ENCODE measurements around the gene CELSR1.
"Not testable (repeated sequence)": the region's sequence is repeated elsewhere in the genome, so short reads cannot be mapped to it uniquely, and the experiment has no call there.

CELSR1 gene

GRCh38 chr22:46338636-46339035 lies 198.8 kb downstream of the CELSR1 start:
- no peak for DNase-seq

- no peak for DNase-seq
Observed at GRCh38 chr22:46337870-46338269, 199.6 kb downstream of the CELSR1 start.

GRCh38 chr22:46336119-46337078 lies 201.0 kb downstream of the CELSR1 start:
- DNase-seq: peak; percentile 11

GRCh38 chr22:46335201-46336118 lies 202.0 kb downstream of the CELSR1 start, which contains the start of gene TRMU:
Gene TRMU, plus strand, starts transcription at chr22:46335714. Its CDS starts 51 bp downstream, at chr22:46335765.
- peak; percentile 91 for DNase-seq

GRCh38 chr22:46331496-46331895 lies 205.9 kb downstream of the CELSR1 start:
- no peak for DNase-seq

GRCh38 chr22:46330426-46330825 lies 207.0 kb downstream of the CELSR1 start:
- no peak for DNase-seq

GRCh38 chr22:46329616-46330015 lies 207.8 kb downstream of the CELSR1 start:
- DNase-seq: no peak

GRCh38 chr22:46328797-46329196 lies 208.6 kb downstream of the CELSR1 start:
- no peak for DNase-seq

- no peak for DNase-seq
Observed at GRCh38 chr22:46327691-46328465, 209.5 kb downstream of the CELSR1 start.

- DNase-seq: no peak
Observed at GRCh38 chr22:46326066-46326680, 211.2 kb downstream of the CELSR1 start.

GRCh38 chr22:46323162-46323561 lies 214.3 kb downstream of the CELSR1 start:
- DNase-seq: no peak

GRCh38 chr22:46322711-46323110 lies 214.7 kb downstream of the CELSR1 start:
- DNase-seq: no peak

GRCh38 chr22:46320716-46321386 lies 216.6 kb downstream of the CELSR1 start:
- DNase-seq: no peak

GRCh38 chr22:46320166-46320710 lies 217.2 kb downstream of the CELSR1 start:
- no peak for DNase-seq

- DNase-seq: no peak
Observed at GRCh38 chr22:46319319-46319718, 218.1 kb downstream of the CELSR1 start.

GRCh38 chr22:46318576-46318975 lies 218.8 kb downstream of the CELSR1 start:
- DNase-seq: no peak

- DNase-seq: no peak
Observed at GRCh38 chr22:46317646-46318045, 219.8 kb downstream of the CELSR1 start.

- DNase-seq: no peak
Observed at GRCh38 chr22:46315976-46316375, 221.4 kb downstream of the CELSR1 start.

- not testable (repeated sequence) for DNase-seq
Observed at GRCh38 chr22:46312848-46313247, 224.6 kb downstream of the CELSR1 start.

GRCh38 chr22:46312056-46312455 lies 225.4 kb downstream of the CELSR1 start:
- no peak for DNase-seq

All from OCI-M1 (cell line).